K562 (cell line): Measurements from ENCODE around the gene FAM149A. TPM values are rescaled to one million over a fixed set of nuclear protein-coding genes. Genes with fewer than 3 reads are reported as not detected.
A peak's percentile ranks its signal among the peaks of the same experiment; 100 is the strongest.

Experiments
- ATAC-seq: fragments of 200-7000 bp; cut with Tn5 transposase; 3 replicates; pipeline ENCODE4 v1.9.1; 2020; ENCODE audit warnings: moderate library complexity
- BruUV-seq: library from RNA; stranded (reverse); fragments of 400-500 nt; replicated peaks from 2 replicates; lab custom pipeline; 2021; lab: Mats Ljungman, UMichigan
- CTCF ChIA-PET: fragments of 300-600 bp; formaldehyde crosslinking; extraction: SDS; loops from one replicate; lab custom pipeline; 2021; ENCODE audit warnings: low intra/inter-chr PET ratio; lab: Yijun Ruan, JAX
- POLR2A ChIA-PET: fragments of 300-600, 350-650 bp; sonication (Branson Sonifier 250); formaldehyde crosslinking; extraction: SDS; loops from one replicate; lab custom pipeline; 2021; ENCODE audit warnings: antibody characterized with exemption, inconsistent platforms; lab: Yijun Ruan, JAX
- DNase-seq, 4 experiments: peaks; one replicate each; pipeline versions ENCODE4 v3.0.0 to v3.0.0-alpha.2; 2011 to 2018; ENCODE audit warnings: low spot score in 3 of 4, mixed read lengths in 3 of 4; ENCODE audit errors: extremely low read depth in 1 of 4
- FAIRE-seq: peaks from 2 replicates; lab custom pipeline; 2011; peaks lifted over from hg19 to GRCh38; lab: Jason Lieb, UNC
- H2AFZ ChIP-seq: 2 replicates; pipeline ENCODE4 v1.6.0; 2011; ENCODE audit warnings: low read depth, low read length, control low read depth, inconsistent platforms
- H3K27ac ChIP-seq: fragments of 200-600 bp; 3 replicates; pipeline ENCODE4 v1.8.0; 2011; ENCODE audit warnings: low read depth, mild to moderate bottlenecking, control low read depth, inconsistent platforms, low read length, moderate library complexity, mixed read lengths; ENCODE audit errors: extremely low read depth
- H3K27me3 ChIP-seq, 2 experiments: fragments of 300-600 bp in 1 of 2; 2 replicates in 1 of 2; 3 replicates in 1 of 2; pipeline versions ENCODE4 v1.6.0 to v1.8.0; 2011; ENCODE audit warnings: inconsistent platforms in 2 of 2, low read length in 2 of 2, mild to moderate bottlenecking in 1 of 2, mixed read lengths in 1 of 2, moderate library complexity in 1 of 2; ENCODE audit not compliant: control insufficient read depth in 2 of 2, insufficient read depth in 2 of 2
- H3K36me3 ChIP-seq: fragments of 300-600 bp; 3 replicates; pipeline ENCODE4 v1.8.0; 2011; ENCODE audit warnings: mild to moderate bottlenecking, low read length, inconsistent platforms; ENCODE audit not compliant: control insufficient read depth, insufficient read depth
- H3K4me1 ChIP-seq, 2 experiments: fragments of 200-600 bp in 1 of 2; replicated peaks in 1 of 2; 2 replicates in 1 of 2; 3 replicates in 1 of 2; pipeline versions ENCODE4 v1.5.1 to v1.8.0; 2011; ENCODE audit warnings: inconsistent platforms in 2 of 2, low read length in 2 of 2, mild to moderate bottlenecking in 1 of 2, mixed read lengths in 1 of 2, moderate library complexity in 1 of 2; ENCODE audit not compliant: control insufficient read depth in 2 of 2, insufficient read depth in 2 of 2
- H3K4me2 ChIP-seq: 2 replicates; pipeline ENCODE4 v1.6.1; 2011; ENCODE audit warnings: low read length, control low read depth, inconsistent platforms, mixed read lengths; ENCODE audit not compliant: insufficient read depth
- H3K4me3 ChIP-seq: fragments of 200-600 bp; sonication (generic), shearing (Covaris generic); 2 replicates; pipeline ENCODE4 v1.5.1; 2016; ENCODE audit warnings: control low read depth, inconsistent platforms
- H3K79me2 ChIP-seq: fragments of 200-600 bp; 3 replicates; pipeline ENCODE4 v1.8.0; 2011; ENCODE audit warnings: low read length, inconsistent platforms; ENCODE audit not compliant: control insufficient read depth, insufficient read depth
- H3K9ac ChIP-seq, 2 experiments: 2 replicates each; pipeline versions ENCODE4 v1.6.0 to v1.6.1; 2011; ENCODE audit warnings: low read depth in 2 of 2, low read length in 2 of 2, control low read depth in 1 of 2, inconsistent platforms in 1 of 2, mild to moderate bottlenecking in 1 of 2, mixed read lengths in 1 of 2; ENCODE audit not compliant: insufficient read depth in 1 of 2
- H3K9me1 ChIP-seq: one replicate; pipeline ENCODE4 v1.6.0; 2011; ENCODE audit warnings: inconsistent platforms, mild to moderate bottlenecking, low read length, moderate library complexity; ENCODE audit not compliant: control insufficient read depth, insufficient read depth
- H3K9me3 ChIP-seq: replicated peaks from 2 replicates; pipeline ENCODE4 v1.5.1; 2011; ENCODE audit warnings: low read depth, low read length, inconsistent platforms; ENCODE audit not compliant: control insufficient read depth, insufficient read depth
- H4K20me1 ChIP-seq: replicated peaks from 2 replicates; pipeline ENCODE4 v1.6.1; 2011; ENCODE audit warnings: low read length, inconsistent platforms, mixed read lengths; ENCODE audit not compliant: control insufficient read depth, insufficient read depth
- ARID2 ChIP-seq: fragments of 450-650 bp; IDR thresholded peaks from 2 replicates; pipeline ENCODE4 v1.6.1; 2017; ENCODE audit warnings: antibody characterized with exemption, mild to moderate bottlenecking
- KDM1A ChIP-seq, 2 experiments: fragments of 450-650 bp; IDR thresholded peaks; 2 replicates each; pipeline ENCODE4 v1.6.1; 2016; ENCODE audit warnings: mild to moderate bottlenecking in 2 of 2
- KLF16 ChIP-seq: IDR thresholded peaks from 2 replicates; pipeline ENCODE4 v1.6.1; 2016; ENCODE audit warnings: antibody characterized with exemption
- MEF2A ChIP-seq: IDR thresholded peaks from 2 replicates; pipeline ENCODE4 v1.6.1; 2011; ENCODE audit warnings: low read depth, mild to moderate bottlenecking, low read length, moderate library complexity; ENCODE audit not compliant: control insufficient read depth
- MNT ChIP-seq, 2 experiments: fragments of 450-650 bp; conservative IDR thresholded peaks; 2 replicates each; pipeline ENCODE4 v1.6.1; 2017; ENCODE audit warnings: mild to moderate bottlenecking in 2 of 2, moderate library complexity in 2 of 2
- PHF20 ChIP-seq: fragments of 450-650 bp; IDR thresholded peaks from 2 replicates; pipeline ENCODE4 v1.6.1; 2018; ENCODE audit not compliant: partially characterized antibody
- USF1 ChIP-seq: sonication (generic); formaldehyde crosslinking; IDR thresholded peaks from 2 replicates; pipeline ENCODE4 v1.9.0; 2022; ENCODE audit warnings: mild to moderate bottlenecking, missing genetic modification reagents
- WGBS: fragments of 100-300 bp; shearing (Covaris generic); methylation state at CpG from one replicate; pipeline ENCODE4 v1.1.6; 2016; ENCODE audit warnings: low coverage, mixed read lengths; ENCODE audit not compliant: insufficient coverage; ENCODE audit errors: missing lambda C conversion rate; 5-methylcytosine and 5-hydroxymethylcytosine counted together
- in situ Hi-C: fragments of 300-500 bp; cut with MboI; formaldehyde crosslinking; loops from 4 replicates; pipeline ENCODE4 v1.15.0; 2018; ENCODE audit warnings: inconsistent platforms, mixed read lengths
- intact Hi-C: fragments of 100-400 bp; cut with micrococcal nuclease; formaldehyde crosslinking; loops from 2 replicates; pipeline ENCODE4 v1.14.2; 2022
- polyA plus RNA-seq, 8 experiments: library from polyadenylated mRNA; depleted of rRNA in 4 of 8; stranded (reverse) in 5 of 8; unstranded in 3 of 8; fragments of >200 nt; fragmentation: Nextera tagmentation in 2 of 8; fragmentation: Illumina TruSeq in 1 of 8; extraction: Ambion mirVana in 2 of 8; extraction: Trizol in 1 of 8; gene quantifications; 2 replicates each; pipeline versions ENCODE4 v1.2.1 to v1.2.3, GENCODE V29; 2011 to 2014; ENCODE audit warnings: inconsistent platforms in 1 of 8, missing spikeins in 1 of 8
- total RNA-seq, 7 experiments: library from RNA; depleted of rRNA in 6 of 7; stranded (reverse); fragments of >200 nt in 6 of 7; fragmentation: Illumina TruSeq in 2 of 7; extraction: Trizol in 2 of 7; gene quantifications; 2 replicates each; pipeline versions ENCODE4 v1.2.1 to v1.2.3, GENCODE V29; 2011 to 2021; ENCODE audit warnings: low replicate concordance in 1 of 7

The FAM149A gene
- total and polyA plus RNA-seq, 9 of the 15 experiments (the other 6 are each of a cell fraction or from before 2014, with no cell fraction given), result not detected

- TF ChIP-seq USF1 (CRISPR knock-in tag), result peak; percentile 36
- peak in 1 of 2 experiments; percentile 23; a peak in 1 of 4 replicates for TF ChIP-seq MNT (conservative IDR thresholded peaks at IDR 0.05)
- TF ChIP-seq KLF16, result 0 out of 2 replicates have a peak, but pooled peaks have one; percentile 21
Measured at GRCh38 chr4:186201535-186202230, 97.2 kb downstream of the FAM149A start (continued).

GRCh38 chr4:186202490-186203140 is 98.1 kb downstream of the FAM149A start:
- Histone ChIP-seq H3K4me3 (no peak overlapping the region), H3K27me3 (no peaks in the 10 kb centered on the region), H4K20me1 (no peaks in the 10 kb centered on the region), H3K9me1 (no peaks in the 10 kb centered on the region)
- DNase-seq (no peak), FAIRE-seq (no peak), ATAC-seq (no peak)
- CTCF ChIA-PET, result no interaction called here
- in situ Hi-C loops, result no loop called here
- POLR2A ChIA-PET, result no interaction called here
- TF ChIP-seq PHF20 (peak; percentile 15), ARID2 (peak; percentile 29; the same call in 1 of the 2 replicates), MEF2A (no peak), KDM1A (IDR thresholded peaks at IDR 0.05) (peak in 1 of 2 experiments; percentile 92; a peak in 1 of 4 replicates)
- TF ChIP-seq, all 486 proteins: peak for 3
- no peak overlapping the region for H3K9ac ChIP-seq
- no peaks in the 10 kb centered on the region for H3K9me3 ChIP-seq
- intact Hi-C loops, result no loop called here
- 61% methylated on average over 8 of the region's 8 CpGs for WGBS
- H3K4me2 ChIP-seq, result peak overlapping the region; percentile 61; the same call in 1 of the 2 replicates
- no peak overlapping the region for H2AFZ ChIP-seq
- no TSS peak for BruUV-seq
- H3K36me3 ChIP-seq, result no peaks in the 10 kb centered on the region
- H3K27ac ChIP-seq, result no peak overlapping the region
- H3K79me2 ChIP-seq, result no peaks in the 10 kb centered on the region
- H3K4me1 ChIP-seq, result peaks cover 0 to 7% of the 10 kb centered on the region in 2 experiments; a peak in 3 of 5 replicates
